HepG2 (cell line): ENCODE data around the gene ZNF333. TPM values are rescaled to one million over a fixed set of nuclear protein-coding genes. Genes with fewer than 3 reads are reported as not detected.

ENCODE experiments used
- ADNP ChIP-seq: sonication (generic); formaldehyde crosslinking; IDR thresholded peaks from 2 replicates; pipeline ENCODE4 v1.4.0; 2020; ENCODE audit warnings: missing genetic modification reagents
- ATF1 ChIP-seq: IDR thresholded peaks from 2 replicates; pipeline ENCODE4 v1.6.1; 2016; ENCODE audit warnings: mild to moderate bottlenecking, control low read depth
- BCL6 ChIP-seq: IDR thresholded peaks from 2 replicates; pipeline ENCODE4 v1.6.1; 2016; ENCODE audit warnings: missing genetic modification reagents, missing compliant biosample characterization
- CREM ChIP-seq, 2 experiments: sonication (generic) in 1 of 2; formaldehyde crosslinking in 1 of 2; IDR thresholded peaks; 2 replicates each; pipeline versions ENCODE4 v1.4.0 to v1.6.1; 2016 to 2020; ENCODE audit warnings: antibody characterized with exemption in 1 of 2, mild to moderate bottlenecking in 1 of 2, missing genetic modification reagents in 1 of 2
- EHMT2 ChIP-seq: fragments of 200-600 bp; sonication (generic); IDR thresholded peaks from 2 replicates; pipeline ENCODE4 v1.7.0; 2017; ENCODE audit warnings: antibody characterized with exemption, low read depth, low read length, borderline replicate concordance
- FOXA3 ChIP-seq: IDR thresholded peaks from 2 replicates; pipeline ENCODE4 v1.6.1; 2016; ENCODE audit warnings: missing genetic modification reagents, missing compliant biosample characterization
- FOXO1 ChIP-seq: sonication (generic); formaldehyde crosslinking; IDR thresholded peaks from 2 replicates; pipeline ENCODE4 v1.4.0; 2020; ENCODE audit warnings: missing genetic modification reagents
- GABPA ChIP-seq, 2 experiments: IDR thresholded peaks; 2 replicates each; pipeline ENCODE4 v1.6.1; 2011 to 2016; ENCODE audit warnings: low read depth in 2 of 2, low read length in 1 of 2, missing biosample characterization in 1 of 2, missing genetic modification characterization in 1 of 2
- GPN1 ChIP-seq: sonication (generic); formaldehyde crosslinking; IDR thresholded peaks from 2 replicates; pipeline ENCODE4 v1.5.1; 2020; ENCODE audit warnings: missing genetic modification reagents, borderline replicate concordance
- IRF2 ChIP-seq: IDR thresholded peaks from 2 replicates; pipeline ENCODE4 v1.6.1; 2018; ENCODE audit warnings: missing genetic modification reagents, missing compliant biosample characterization
- KDM6A ChIP-seq: IDR thresholded peaks from 2 replicates; pipeline ENCODE4 v1.6.1; 2016; ENCODE audit warnings: low read depth
- NAIF1 ChIP-seq: sonication (generic); formaldehyde crosslinking; IDR thresholded peaks from 2 replicates; pipeline ENCODE4 v1.5.0; 2020; ENCODE audit warnings: mild to moderate bottlenecking, missing genetic modification reagents, borderline replicate concordance
- NCOA1 ChIP-seq: sonication (generic); formaldehyde crosslinking; IDR thresholded peaks from 2 replicates; pipeline ENCODE4 v1.9.0; 2021; ENCODE audit warnings: missing genetic modification reagents
- NFE2 ChIP-seq: sonication (generic); formaldehyde crosslinking; IDR thresholded peaks from 2 replicates; pipeline ENCODE4 v1.4.0; 2020; ENCODE audit warnings: missing genetic modification reagents
- NONO ChIP-seq, 2 experiments: fragments of 450-650 bp in 1 of 2; sonication (generic) in 1 of 2; formaldehyde crosslinking in 1 of 2; IDR thresholded peaks in 1 of 2; conservative IDR thresholded peaks in 1 of 2; 2 replicates each; pipeline versions ENCODE4 v1.6.1 to v1.8.0; 2017 to 2022; ENCODE audit warnings: mild to moderate bottlenecking in 1 of 2, missing genetic modification reagents in 1 of 2, moderate library complexity in 1 of 2
- POGZ ChIP-seq: sonication (generic); formaldehyde crosslinking; IDR thresholded peaks from 2 replicates; pipeline ENCODE4 v1.4.0; 2020; ENCODE audit warnings: mild to moderate bottlenecking, missing genetic modification reagents
- POLR2AphosphoS5 ChIP-seq: IDR thresholded peaks from 2 replicates; pipeline ENCODE4 v1.6.1; 2012; ENCODE audit warnings: low read depth, low read length
- SMAD9 ChIP-seq: sonication (generic); formaldehyde crosslinking; IDR thresholded peaks from 2 replicates; pipeline ENCODE4 v1.5.1; 2020; ENCODE audit warnings: mild to moderate bottlenecking, missing genetic modification reagents
- SNRNP70 ChIP-seq: fragments of 200-400 bp; formaldehyde crosslinking; IDR thresholded peaks from 2 replicates; pipeline ENCODE4 v1.6.1; 2017; ENCODE audit warnings: mild to moderate bottlenecking, low read depth, low read length, moderate library complexity
- TEAD3 ChIP-seq: optimal IDR thresholded peaks from 2 replicates; pipeline ENCODE3; 2016; ENCODE audit warnings: borderline replicate concordance
- ZBTB37 ChIP-seq: sonication (generic); formaldehyde crosslinking; IDR thresholded peaks from 2 replicates; pipeline ENCODE4 v1.4.0; 2020; ENCODE audit warnings: mild to moderate bottlenecking, missing genetic modification reagents
- ZFP90 ChIP-seq: sonication (generic); formaldehyde crosslinking; IDR thresholded peaks from 2 replicates; pipeline ENCODE4 v1.8.0; 2022; ENCODE audit warnings: missing genetic modification reagents, mild to moderate bottlenecking, inconsistent platforms, borderline replicate concordance
- ZMYM4 ChIP-seq: sonication (generic); formaldehyde crosslinking; IDR thresholded peaks from 2 replicates; pipeline ENCODE4 v1.8.1; 2023; ENCODE audit warnings: mild to moderate bottlenecking, missing genetic modification reagents
- ZNF17 ChIP-seq: sonication (generic); formaldehyde crosslinking; IDR thresholded peaks from 2 replicates; pipeline ENCODE4 v1.5.0; 2020; ENCODE audit warnings: mild to moderate bottlenecking, missing genetic modification reagents
- ZNF557 ChIP-seq: sonication (generic); formaldehyde crosslinking; IDR thresholded peaks from 2 replicates; pipeline ENCODE4 v1.4.0; 2020; ENCODE audit warnings: missing genetic modification reagents
- ZNF607 ChIP-seq: sonication (generic); formaldehyde crosslinking; IDR thresholded peaks from 2 replicates; pipeline ENCODE4 v1.5.1; 2020; ENCODE audit warnings: missing genetic modification reagents, mild to moderate bottlenecking, borderline replicate concordance
- ZNF652 ChIP-seq: IDR thresholded peaks from 2 replicates; pipeline ENCODE4 v1.6.1; 2016; ENCODE audit warnings: low read depth, borderline replicate concordance
- ZNF781 ChIP-seq: sonication (generic); formaldehyde crosslinking; IDR thresholded peaks from 2 replicates; pipeline ENCODE4 v1.5.1; 2020; ENCODE audit warnings: borderline replicate concordance, mild to moderate bottlenecking, missing genetic modification reagents; ENCODE audit errors: not compliant biosample characterization
- ZSCAN21 ChIP-seq: sonication (generic); formaldehyde crosslinking; IDR thresholded peaks from 2 replicates; pipeline ENCODE4 v1.8.0; 2022; ENCODE audit warnings: mild to moderate bottlenecking, missing genetic modification reagents, moderate library complexity, borderline replicate concordance
- polyA plus RNA-seq, 8 experiments: library from polyadenylated mRNA; depleted of rRNA in 3 of 8; stranded (reverse) in 7 of 8; unstranded in 1 of 8; fragments of >200 nt; fragmentation: Illumina TruSeq in 4 of 8; extraction: Trizol in 4 of 8; gene quantifications; 2 replicates each; pipeline versions ENCODE4 v1.2.1 to v1.2.3, GENCODE V29; 2011 to 2016; ENCODE audit warnings: low read depth in 4 of 8, missing spikeins in 1 of 8, mixed read lengths in 1 of 8; ENCODE audit not compliant: insufficient read depth in 1 of 8
- total RNA-seq, 5 experiments: library from RNA; depleted of rRNA; stranded (reverse); fragments of >200 nt; fragmentation: Illumina TruSeq; extraction: Trizol; gene quantifications; 2 replicates each; pipeline ENCODE4 v1.2.3, GENCODE V29; 2016; ENCODE audit warnings: low read depth in 1 of 5
- TF ChIP-seq, protein P1 (sequence below): sonication (generic); formaldehyde crosslinking; IDR thresholded peaks from 2 replicates; pipeline ENCODE4 v1.5.0; 2020; ENCODE audit warnings: missing genetic modification reagents
- TF ChIP-seq, protein P2 (sequence below): IDR thresholded peaks from 2 replicates; pipeline ENCODE4 v1.6.1; 2016; ENCODE audit warnings: mild to moderate bottlenecking, missing biosample characterization, missing genetic modification reagents

The ZNF333 gene
- total and polyA plus RNA-seq, 2 of the 13 experiments (the other 11 are each of a cell fraction or from before 2014, with no cell fraction given): 3.4 to 6.4 TPM

GRCh38 chr19:14731200-14731599 lies 41.4 kb downstream of the ZNF333 start (continued):
- TF ChIP-seq, protein P1, sequence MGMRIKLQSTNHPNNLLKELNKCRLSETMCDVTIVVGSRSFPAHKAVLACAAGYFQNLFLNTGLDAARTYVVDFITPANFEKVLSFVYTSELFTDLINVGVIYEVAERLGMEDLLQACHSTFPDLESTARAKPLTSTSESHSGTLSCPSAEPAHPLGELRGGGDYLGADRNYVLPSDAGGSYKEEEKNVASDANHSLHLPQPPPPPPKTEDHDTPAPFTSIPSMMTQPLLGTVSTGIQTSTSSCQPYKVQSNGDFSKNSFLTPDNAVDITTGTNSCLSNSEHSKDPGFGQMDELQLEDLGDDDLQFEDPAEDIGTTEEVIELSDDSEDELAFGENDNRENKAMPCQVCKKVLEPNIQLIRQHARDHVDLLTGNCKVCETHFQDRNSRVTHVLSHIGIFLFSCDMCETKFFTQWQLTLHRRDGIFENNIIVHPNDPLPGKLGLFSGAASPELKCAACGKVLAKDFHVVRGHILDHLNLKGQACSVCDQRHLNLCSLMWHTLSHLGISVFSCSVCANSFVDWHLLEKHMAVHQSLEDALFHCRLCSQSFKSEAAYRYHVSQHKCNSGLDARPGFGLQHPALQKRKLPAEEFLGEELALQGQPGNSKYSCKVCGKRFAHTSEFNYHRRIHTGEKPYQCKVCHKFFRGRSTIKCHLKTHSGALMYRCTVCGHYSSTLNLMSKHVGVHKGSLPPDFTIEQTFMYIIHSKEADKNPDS (CRISPR knock-in tag): no peak
- TF ChIP-seq ZNF17 (no peak), SMAD9 (CRISPR knock-in tag) (no peak), ZFP90 (CRISPR knock-in tag) (no peak), NONO (IDR thresholded peaks at IDR 0.05) (no peak), NONO (CRISPR knock-in tag; conservative IDR thresholded peaks at IDR 0.05) (0 out of 2 replicates have a peak, but pooled peaks have one; percentile 17), CREM (IDR thresholded peaks at IDR 0.05) (no peak), CREM (CRISPR knock-in tag; IDR thresholded peaks at IDR 0.05) (no peak), ZNF652 (CRISPR knock-in tag) (no peak), POGZ (CRISPR knock-in tag) (peak; percentile 63), GABPA (IDR thresholded peaks at IDR 0.05; ENCODE audit: low read depth, low read length) (peak; percentile 64), GABPA (CRISPR knock-in tag; IDR thresholded peaks at IDR 0.05; ENCODE audit: low read depth) (peak; percentile 94), NCOA1 (CRISPR knock-in tag) (no peak), ADNP (CRISPR knock-in tag) (no peak), ZMYM4 (CRISPR knock-in tag) (peak; percentile 59; the same call in 1 of the 2 replicates), ZSCAN21 (CRISPR knock-in tag) (no peak), ZNF557 (CRISPR knock-in tag) (no peak), FOXO1 (CRISPR knock-in tag) (no peak), GPN1 (CRISPR knock-in tag) (no peak), ATF1 (no peak), NAIF1 (no peak), FOXA3 (no peak), POLR2AphosphoS5 (no peak), ZNF781 (no peak), KDM6A (CRISPR knock-in tag) (no peak), SNRNP70 (no peak), NFE2 (CRISPR knock-in tag) (no peak), BCL6 (CRISPR knock-in tag) (no peak), ZBTB37 (CRISPR knock-in tag) (no peak), ZNF607 (CRISPR knock-in tag) (no peak), TEAD3 (CRISPR knock-in tag) (no peak), IRF2 (CRISPR knock-in tag) (no peak), EHMT2 (peak; percentile 82; the same call in 1 of the 2 replicates)
- TF ChIP-seq, protein P2, sequence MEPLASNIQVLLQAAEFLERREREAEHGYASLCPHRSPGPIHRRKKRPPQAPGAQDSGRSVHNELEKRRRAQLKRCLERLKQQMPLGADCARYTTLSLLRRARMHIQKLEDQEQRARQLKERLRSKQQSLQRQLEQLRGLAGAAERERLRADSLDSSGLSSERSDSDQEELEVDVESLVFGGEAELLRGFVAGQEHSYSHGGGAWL (CRISPR knock-in tag): no peak
